ENCODE measurements around the gene FBXW2. TPM values are rescaled to one million over a fixed set of nuclear protein-coding genes. Genes with fewer than 3 reads are reported as not detected.

Gene FBXW2
- polyA plus RNA-seq, 1 of the 3 experiments (the other 2 are of a cell fraction), result 40.1 TPM

GRCh38 chr9:120726484-120726883 lies 66.7 kb downstream of the FBXW2 start:
- H3K36me3 ChIP-seq (replicated peaks in 1 of 2; ENCODE audit: control insufficient read depth in 1 of 2, insufficient read depth in 2 of 2, low read length in 1 of 2), result no peaks in the 10 kb centered on the region
- no peak overlapping the region for H2AFZ ChIP-seq (ENCODE audit: low read depth)
- WGBS (ENCODE audit: low lambda C conversion rate), result 48% methylated on average over 2 of the region's 2 CpGs
- H3K9ac ChIP-seq, result no peak overlapping the region
- no peak overlapping the region for H3K4me3 ChIP-seq (ENCODE audit: low read depth in 2 of 2, low read length in 1 of 2)
- no peaks in the 10 kb centered on the region for H4K20me1 ChIP-seq (ENCODE audit: insufficient read depth)
- DNase-seq, result no peak
- ChIA-PET POLR2A (no interaction called here), CTCF (interaction anchor here (1.5 kb wide), 1 partner anchor 11 kb away, joined by 3 read pairs; no protein-coding TSS in a partner anchor)
- H3K9me3 ChIP-seq, result no peaks in the 10 kb centered on the region
- TF ChIP-seq GATA2 (CRISPR knock-in tag; IDR thresholded peaks at IDR 0.05) (no peak), EZH2phosphoT487 (IDR thresholded peaks at IDR 0.05; ENCODE audit: borderline replicate concordance, low read depth) (no peak), EP300 (IDR thresholded peaks at IDR 0.05; ENCODE audit: borderline replicate concordance in 1 of 2, low read depth in 1 of 2, low read length in 1 of 2) (no peak), FOSL2 (IDR thresholded peaks at IDR 0.05; ENCODE audit: borderline replicate concordance, low read depth) (no peak), USF2 (IDR thresholded peaks at IDR 0.05; ENCODE audit: borderline replicate concordance, low read depth, low read length) (no peak), RFX5 (IDR thresholded peaks at IDR 0.05; ENCODE audit: low read length) (no peak), FOXJ3 (CRISPR knock-in tag; IDR thresholded peaks at IDR 0.05) (no peak), USF1 (IDR thresholded peaks at IDR 0.05; ENCODE audit: borderline replicate concordance, low read depth) (no peak), RCOR1 (IDR thresholded peaks at IDR 0.05; ENCODE audit: low read length) (no peak), TEAD4 (IDR thresholded peaks at IDR 0.05; ENCODE audit: borderline replicate concordance, insufficient read depth) (no peak), YY1 (IDR thresholded peaks at IDR 0.05; ENCODE audit: low read depth) (no peak), ELF1 (IDR thresholded peaks at IDR 0.05) (no peak), JUND (IDR thresholded peaks at IDR 0.05) (no peak)
- TF ChIP-seq, protein P1, sequence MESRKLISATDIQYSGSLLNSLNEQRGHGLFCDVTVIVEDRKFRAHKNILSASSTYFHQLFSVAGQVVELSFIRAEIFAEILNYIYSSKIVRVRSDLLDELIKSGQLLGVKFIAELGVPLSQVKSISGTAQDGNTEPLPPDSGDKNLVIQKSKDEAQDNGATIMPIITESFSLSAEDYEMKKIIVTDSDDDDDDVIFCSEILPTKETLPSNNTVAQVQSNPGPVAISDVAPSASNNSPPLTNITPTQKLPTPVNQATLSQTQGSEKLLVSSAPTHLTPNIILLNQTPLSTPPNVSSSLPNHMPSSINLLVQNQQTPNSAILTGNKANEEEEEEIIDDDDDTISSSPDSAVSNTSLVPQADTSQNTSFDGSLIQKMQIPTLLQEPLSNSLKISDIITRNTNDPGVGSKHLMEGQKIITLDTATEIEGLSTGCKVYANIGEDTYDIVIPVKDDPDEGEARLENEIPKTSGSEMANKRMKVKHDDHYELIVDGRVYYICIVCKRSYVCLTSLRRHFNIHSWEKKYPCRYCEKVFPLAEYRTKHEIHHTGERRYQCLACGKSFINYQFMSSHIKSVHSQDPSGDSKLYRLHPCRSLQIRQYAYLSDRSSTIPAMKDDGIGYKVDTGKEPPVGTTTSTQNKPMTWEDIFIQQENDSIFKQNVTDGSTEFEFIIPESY (IDR thresholded peaks at IDR 0.05; ENCODE audit: borderline replicate concordance, low read depth), result no peak
- H3K9me2 ChIP-seq, result no peaks in the 10 kb centered on the region
- no peaks in the 10 kb centered on the region for H3K79me2 ChIP-seq (ENCODE audit: insufficient read depth)
- no peak overlapping the region for H3K4me2 ChIP-seq
- no peaks in the 10 kb centered on the region for H3K27me3 ChIP-seq (ENCODE audit: insufficient read depth)
- H3F3A ChIP-seq (replicated peaks; ENCODE audit: insufficient read depth), result no peaks in the 10 kb centered on the region
- no peak overlapping the region for H3K27ac ChIP-seq (ENCODE audit: low read depth in 2 of 2, low read length in 1 of 2)
- peaks cover 0 to 7% of the 10 kb centered on the region in 2 experiments; a peak in 1 of 4 replicates for H3K4me1 ChIP-seq (ENCODE audit: control insufficient read depth in 1 of 2, insufficient read depth in 2 of 2, low read depth in 1 of 2, low read length in 1 of 2)

GRCh38 chr9:120725907-120726306 lies 67.3 kb downstream of the FBXW2 start:
- H3K9me2 ChIP-seq, result no peaks in the 10 kb centered on the region
- no peaks in the 10 kb centered on the region for H3K79me2 ChIP-seq (ENCODE audit: insufficient read depth)
- H3K4me1 ChIP-seq (ENCODE audit: control insufficient read depth in 1 of 2, insufficient read depth in 2 of 2, low read depth in 1 of 2, low read length in 1 of 2), result peaks cover 0 to 3% of the 10 kb centered on the region in 2 experiments; a peak in 1 of 4 replicates
- H3K36me3 ChIP-seq (replicated peaks in 1 of 2; ENCODE audit: control insufficient read depth in 1 of 2, insufficient read depth in 2 of 2, low read length in 1 of 2), result no peaks in the 10 kb centered on the region
- CTCF ChIA-PET, result interaction anchor here (1.5 kb wide), 1 partner anchor 11 kb away, joined by 3 read pairs; no protein-coding TSS in a partner anchor
- H3K9ac ChIP-seq, result no peak overlapping the region
- H3K27ac ChIP-seq (ENCODE audit: low read depth in 2 of 2, low read length in 1 of 2), result no peak overlapping the region
- DNase-seq, result no peak
- H3K4me2 ChIP-seq, result no peak overlapping the region
- no peak overlapping the region for H3K4me3 ChIP-seq (ENCODE audit: low read depth in 2 of 2, low read length in 1 of 2)
- H2AFZ ChIP-seq (ENCODE audit: low read depth), result no peak overlapping the region
- no peaks in the 10 kb centered on the region for H4K20me1 ChIP-seq (ENCODE audit: insufficient read depth)
- no peaks in the 10 kb centered on the region for H3K9me3 ChIP-seq
- POLR2A ChIA-PET, result no interaction called here
- H3F3A ChIP-seq (replicated peaks; ENCODE audit: insufficient read depth), result no peaks in the 10 kb centered on the region
- WGBS (ENCODE audit: low lambda C conversion rate), result 75% methylated on average over 1 of the region's 1 CpG
- H3K27me3 ChIP-seq (ENCODE audit: insufficient read depth), result no peaks in the 10 kb centered on the region
- TF ChIP-seq TCF12 (IDR thresholded peaks at IDR 0.05) (no peak), RFX5 (IDR thresholded peaks at IDR 0.05; ENCODE audit: low read length) (no peak), RAD21 (IDR thresholded peaks at IDR 0.05; ENCODE audit: low read length) (no peak), YY1 (IDR thresholded peaks at IDR 0.05; ENCODE audit: low read depth) (no peak), MEF2A (IDR thresholded peaks at IDR 0.05; ENCODE audit: borderline replicate concordance, low read depth) (no peak), ELF1 (IDR thresholded peaks at IDR 0.05) (no peak), USF1 (IDR thresholded peaks at IDR 0.05; ENCODE audit: borderline replicate concordance, low read depth) (no peak), FOXM1 (IDR thresholded peaks at IDR 0.05; ENCODE audit: low read depth) (no peak), PBX3 (IDR thresholded peaks at IDR 0.05) (no peak)
